Mesothelial cell of epicardium (in vitro differentiated cells): ENCODE data around the gene KLHL3. TPM values are rescaled to one million over a fixed set of nuclear protein-coding genes. Genes with fewer than 3 reads are reported as not detected.

Experiments
- DNase-seq, 2 experiments: peaks; one replicate each; pipeline ENCODE4 v3.0.0; 2021; ENCODE audit warnings: low spot score in 2 of 2; ENCODE audit not compliant: unreplicated experiment in 2 of 2
- H3K27ac Mint-ChIP-seq: 2 replicates; pipeline ENCODE4 v1.8.0; 2021; ENCODE audit warnings: mixed read lengths
- H3K27me3 Mint-ChIP-seq: 2 replicates; pipeline ENCODE4 v1.8.0; 2021; ENCODE audit warnings: low read depth, mixed read lengths
- H3K36me3 Mint-ChIP-seq: 2 replicates; pipeline ENCODE4 v1.8.0; 2021; ENCODE audit warnings: mixed read lengths
- H3K4me1 Mint-ChIP-seq: 2 replicates; pipeline ENCODE4 v1.8.0; 2021; ENCODE audit warnings: mixed read lengths
- H3K4me3 Mint-ChIP-seq: 2 replicates; pipeline ENCODE4 v1.8.0; 2021; ENCODE audit warnings: mild to moderate bottlenecking, moderate library complexity, mixed read lengths
- H3K9me3 Mint-ChIP-seq: 2 replicates; pipeline ENCODE4 v1.8.0; 2021; ENCODE audit warnings: mixed read lengths
- CTCF ChIP-seq: fragments of 200-600 bp; sonication (generic); IDR thresholded peaks from one replicate; pipeline ENCODE4 v1.5.0; 2021; ENCODE audit warnings: antibody characterized with exemption; ENCODE audit not compliant: unreplicated experiment
- total RNA-seq: library from RNA; stranded (reverse); gene quantifications from 3 replicates; pipeline ENCODE4 v1.2.1, GENCODE V29; 2021

KLHL3 gene
- total RNA-seq, 1 donor from 2014 or later, result 13.1 TPM

- Mint-ChIP-seq H3K36me3 (peaks cover 11% of the 10 kb centered on the region), H3K4me3 (no peak overlapping the region), H3K27me3 (no peaks in the 10 kb centered on the region), H3K27ac (no peak overlapping the region), H3K9me3 (peaks cover 11% of the 10 kb centered on the region), H3K4me1 (peaks cover 2% of the 10 kb centered on the region)
- DNase-seq, result no peak
- no peak for TF ChIP-seq CTCF
Measured at GRCh38 chr5:137630216-137630971, 105.5 kb downstream of the KLHL3 start.

GRCh38 chr5:137629646-137630045, 106.2 kb downstream of the KLHL3 start:
- TF ChIP-seq CTCF, result peak; percentile 80

GRCh38 chr5:137627706-137628105, 108.2 kb downstream of the KLHL3 start:
- Mint-ChIP-seq H3K4me1 (peaks cover 2% of the 10 kb centered on the region), H3K9me3 (peaks cover 11% of the 10 kb centered on the region), H3K36me3 (peaks cover 11% of the 10 kb centered on the region), H3K27ac (no peak overlapping the region), H3K4me3 (no peak overlapping the region), H3K27me3 (no peaks in the 10 kb centered on the region)
- no peak for TF ChIP-seq CTCF
- no peak for DNase-seq

More at GRCh38 chr5:137629646-137630045, 106.2 kb downstream of the KLHL3 start:
- Mint-ChIP-seq H3K36me3 (peaks cover 11% of the 10 kb centered on the region), H3K27ac (no peak overlapping the region), H3K27me3 (no peaks in the 10 kb centered on the region), H3K4me1 (peaks cover 2% of the 10 kb centered on the region), H3K9me3 (peaks cover 11% of the 10 kb centered on the region), H3K4me3 (no peak overlapping the region)
- DNase-seq, result no peak

GRCh38 chr5:137627293-137627692, 108.6 kb downstream of the KLHL3 start:
- TF ChIP-seq CTCF, result no peak
- Mint-ChIP-seq H3K4me1 (peaks cover 2% of the 10 kb centered on the region), H3K27ac (no peak overlapping the region), H3K36me3 (peaks cover 7% of the 10 kb centered on the region), H3K27me3 (no peaks in the 10 kb centered on the region), H3K4me3 (no peak overlapping the region), H3K9me3 (peaks cover 7% of the 10 kb centered on the region)
- no peak for DNase-seq

GRCh38 chr5:137624786-137625349, 111.0 kb downstream of the KLHL3 start:
- Mint-ChIP-seq H3K36me3 (no peaks in the 10 kb centered on the region), H3K4me3 (no peak overlapping the region), H3K9me3 (no peaks in the 10 kb centered on the region), H3K27me3 (no peaks in the 10 kb centered on the region), H3K4me1 (peaks cover 2% of the 10 kb centered on the region), H3K27ac (no peak overlapping the region)
- TF ChIP-seq CTCF, result no peak
- no peak for DNase-seq
